Measurements from ENCODE around the gene MIEF2.
A peak's percentile ranks its signal among the peaks of the same experiment; 100 is the strongest.
"Not testable (repeated sequence)": the region's sequence is repeated elsewhere in the genome, so short reads cannot be mapped to it uniquely, and the experiment has no call there.

Gene MIEF2

GRCh38 chr17:18300725-18301480 lies 40.4 kb downstream of the MIEF2 start:
- DNase-seq: no peak

DNA sequence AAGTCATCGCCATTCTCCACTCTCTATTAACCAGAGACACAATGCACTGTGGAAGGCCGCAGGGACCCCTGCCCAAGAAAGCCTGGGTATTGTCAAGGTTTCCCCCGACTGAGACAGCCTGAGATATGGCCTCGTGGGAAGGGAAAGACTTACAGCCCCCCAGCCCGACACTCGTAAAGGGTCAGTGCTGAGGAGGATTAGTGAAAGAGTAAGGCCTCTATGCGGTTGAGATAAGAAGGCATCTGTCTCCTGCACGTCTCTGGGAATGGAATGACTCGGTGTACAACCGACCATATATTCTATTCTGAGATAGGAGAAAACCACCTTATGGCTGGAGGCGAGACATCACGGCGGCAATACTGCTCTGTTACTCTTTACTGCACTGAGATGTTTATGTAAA lies 42.7 kb downstream of the MIEF2 start:
- DNase-seq: not testable (repeated sequence)

- DNase-seq: no peak
These were observed 48.7 kb downstream of the MIEF2 start for GRCh38 chr17:18309202-18309601.

DNA sequence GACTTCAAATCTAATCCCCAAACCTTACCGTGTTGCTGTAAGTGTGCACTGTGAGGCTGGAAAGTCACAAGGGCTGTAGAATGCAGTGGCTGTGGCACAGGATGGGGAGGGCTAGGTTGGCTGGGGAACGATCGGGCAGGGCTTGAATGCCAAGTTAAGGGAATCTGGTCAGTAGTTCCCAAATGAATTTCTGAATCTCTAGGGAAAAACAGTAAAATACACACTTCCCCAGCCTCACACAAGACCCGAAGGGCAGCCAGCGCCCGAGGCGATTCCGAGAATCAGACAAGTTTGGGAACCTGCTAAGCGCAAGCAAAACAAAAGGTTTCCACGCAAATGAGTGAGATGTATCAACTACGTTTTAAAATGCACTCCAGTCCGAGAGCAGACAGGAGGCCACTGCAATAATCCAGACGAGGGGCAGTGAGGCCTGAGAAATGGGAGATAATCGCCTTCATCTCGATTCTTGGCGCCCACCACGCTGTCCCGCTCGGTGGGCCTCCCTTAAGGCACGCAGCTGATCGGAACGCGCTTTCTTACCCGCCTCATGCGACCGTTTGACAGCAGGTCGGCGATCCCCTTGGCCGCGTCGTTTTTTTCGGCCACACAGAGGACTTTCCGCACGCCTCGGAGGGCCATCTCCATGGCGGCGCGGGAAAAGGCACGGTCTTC lies 53.7 kb downstream of the MIEF2 start:
- no peak for DNase-seq

- peak; percentile 63 for DNase-seq
These were observed 54.5 kb downstream of the MIEF2 start, which contains the start of the genes SMCR8 and TOP3A for GRCh38 chr17:18314731-18315561. TSS of gene SMCR8 (plus strand) at chr17:18315293. CDS start at chr17:18315790, 497 bp downstream. TSS of gene TOP3A (minus strand) at chr17:18314994. CDS start at chr17:18314778, 216 bp downstream.

GRCh38 chr17:18315562-18315922 lies 55.1 kb downstream of the MIEF2 start:
- DNase-seq: no peak

DNA sequence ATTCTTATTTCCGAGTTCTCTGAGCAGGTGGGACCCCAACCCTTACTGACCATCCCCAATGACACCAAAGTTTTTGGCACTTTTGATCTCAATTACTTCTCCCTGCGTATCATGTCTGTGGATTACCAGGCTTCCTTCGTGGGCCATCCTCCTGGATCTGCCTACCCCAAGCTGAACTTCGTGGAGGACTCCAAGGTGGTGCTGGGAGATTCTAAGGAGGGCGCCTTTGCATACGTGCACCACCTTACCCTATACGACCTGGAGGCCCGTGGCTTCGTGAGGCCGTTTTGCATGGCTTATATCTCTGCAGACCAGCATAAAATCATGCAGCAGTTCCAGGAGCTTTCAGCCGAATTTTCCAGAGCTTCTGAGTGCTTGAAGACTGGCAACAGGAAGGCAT lies 55.5 kb downstream of the MIEF2 start:
- DNase-seq: no peak

Data from COR-L47 (cell line).